Mucosa of rectum (tissue), 2 donors: ENCODE data around the gene PBX1.

ENCODE experiments used
- H3K27ac ChIP-seq, 2 donors: one replicate each; pipeline ENCODE4 v1.7.0; 2013; ENCODE audit warnings: inconsistent platforms in 2 of 2, low read depth in 2 of 2, low read length in 2 of 2
- H3K27me3 ChIP-seq, 2 donors: one replicate each; pipeline ENCODE4 v1.7.0; 2013; ENCODE audit warnings: low read length in 2 of 2; ENCODE audit not compliant: control insufficient read depth in 2 of 2, insufficient read depth in 2 of 2
- H3K36me3 ChIP-seq, 2 donors: one replicate each; pipeline ENCODE4 v1.7.0; 2013; ENCODE audit warnings: low read length in 2 of 2; ENCODE audit not compliant: control insufficient read depth in 2 of 2, insufficient read depth in 2 of 2
- H3K4me1 ChIP-seq, 2 donors: one replicate each; pipeline ENCODE4 v1.7.0; 2013; ENCODE audit warnings: low read length in 2 of 2, mild to moderate bottlenecking in 1 of 2; ENCODE audit not compliant: control insufficient read depth in 2 of 2, insufficient read depth in 2 of 2
- H3K4me3 ChIP-seq, 2 donors: one replicate each; pipeline ENCODE4 v1.7.0; 2013; ENCODE audit warnings: low read length in 2 of 2
- H3K9ac ChIP-seq, 2 donors: one replicate each; pipeline ENCODE4 v1.7.0; 2013; ENCODE audit warnings: low read length in 2 of 2, low read depth in 1 of 2, mild to moderate bottlenecking in 1 of 2
- H3K9me3 ChIP-seq, 2 donors: one replicate each; pipeline ENCODE4 v1.7.0; 2013; ENCODE audit warnings: low read length in 2 of 2; ENCODE audit not compliant: control insufficient read depth in 2 of 2
- donor health status: healthy.
- donor health status: Normal muscosa, but diverticular disease.

The PBX1 gene

GRCh38 chr1:164588516-164589341 is 29.7 kb downstream of the PBX1 start:
- H3K4me3 ChIP-seq = no peak overlapping the region
- no peaks in the 10 kb centered on the region for H3K27me3 ChIP-seq
- H3K9ac ChIP-seq = no peak overlapping the region
- H3K4me1 ChIP-seq = peaks cover 17 to 20% of the 10 kb centered on the region in 2 donors
- H3K27ac ChIP-seq = peak overlapping the region; percentile 36 to 69
- H3K9me3 ChIP-seq = no peaks in the 10 kb centered on the region
- peaks cover 2 to 8% of the 10 kb centered on the region in 2 donors for H3K36me3 ChIP-seq

GRCh38 chr1:164589408-164589807 is 30.4 kb downstream of the PBX1 start:
- Histone ChIP-seq H3K4me1 (peaks cover 17 to 20% of the 10 kb centered on the region in 2 donors), H3K27ac (peak overlapping the region; percentile 36 to 69)

GRCh38 chr1:164589961-164590507 is 31.1 kb downstream of the PBX1 start:
- H3K27me3 ChIP-seq = no peaks in the 10 kb centered on the region
- peaks cover 17 to 20% of the 10 kb centered on the region in 2 donors for H3K4me1 ChIP-seq
- H3K4me3 ChIP-seq = no peak overlapping the region
- H3K27ac ChIP-seq = no peak overlapping the region
- peaks cover 2 to 8% of the 10 kb centered on the region in 2 donors for H3K36me3 ChIP-seq
- no peaks in the 10 kb centered on the region for H3K9me3 ChIP-seq
- H3K9ac ChIP-seq = no peak overlapping the region

More at GRCh38 chr1:164589408-164589807, 30.4 kb downstream of the PBX1 start:
- Histone ChIP-seq H3K4me3 (no peak overlapping the region), H3K36me3 (peaks cover 2 to 8% of the 10 kb centered on the region in 2 donors), H3K27me3 (no peaks in the 10 kb centered on the region), H3K9ac (no peak overlapping the region), H3K9me3 (no peaks in the 10 kb centered on the region)

- Histone ChIP-seq H3K27ac (no peak overlapping the region), H3K4me1 (peaks cover 17 to 20% of the 10 kb centered on the region in 2 donors), H3K27me3 (no peaks in the 10 kb centered on the region), H3K9ac (no peak overlapping the region), H3K4me3 (no peak overlapping the region), H3K36me3 (peaks cover 2 to 8% of the 10 kb centered on the region in 2 donors), H3K9me3 (no peaks in the 10 kb centered on the region)
Observed at GRCh38 chr1:164590592-164590991, 31.6 kb downstream of the PBX1 start.

DNA sequence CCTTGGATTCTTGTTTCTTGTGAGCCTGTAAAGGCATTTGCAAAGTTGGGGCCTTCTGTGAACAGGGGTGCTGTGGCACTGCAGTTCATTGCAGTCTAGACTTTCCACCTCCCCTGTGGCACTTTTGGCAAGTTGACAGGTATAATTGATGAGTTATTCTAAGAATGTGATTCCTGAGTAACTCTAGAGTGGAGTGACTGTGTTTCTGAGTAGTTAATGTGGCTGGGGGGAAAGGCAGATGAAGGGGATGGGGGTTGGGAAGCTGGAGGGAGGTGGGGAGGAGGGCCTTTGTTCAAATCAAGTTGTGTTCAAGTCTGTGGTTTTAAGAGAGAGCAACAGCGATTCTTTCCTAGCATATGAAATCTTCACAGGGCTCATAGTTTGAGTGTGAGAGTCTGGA is 32.9 kb downstream of the PBX1 start:
- peaks cover 0 to under 1% of the 10 kb centered on the region in 2 donors for H3K36me3 ChIP-seq
- no peak overlapping the region for H3K9ac ChIP-seq
- no peak overlapping the region for H3K4me3 ChIP-seq
- H3K4me1 ChIP-seq = peaks cover 17 to 25% of the 10 kb centered on the region in 2 donors
- H3K27ac ChIP-seq = no peak overlapping the region
- no peaks in the 10 kb centered on the region for H3K27me3 ChIP-seq
- no peaks in the 10 kb centered on the region for H3K9me3 ChIP-seq

- no peak overlapping the region for H3K27ac ChIP-seq
- peaks cover 17 to 25% of the 10 kb centered on the region in 2 donors for H3K4me1 ChIP-seq
Observed at GRCh38 chr1:164592634-164593033, 33.6 kb downstream of the PBX1 start.

GRCh38 chr1:164595212-164595611 is 36.2 kb downstream of the PBX1 start:
- Histone ChIP-seq H3K4me3 (no peak overlapping the region), H3K27me3 (no peaks in the 10 kb centered on the region), H3K4me1 (peaks cover 15 to 17% of the 10 kb centered on the region in 2 donors), H3K9ac (no peak overlapping the region), H3K27ac (no peak overlapping the region), H3K36me3 (no peaks in the 10 kb centered on the region), H3K9me3 (no peaks in the 10 kb centered on the region)

More at GRCh38 chr1:164592634-164593033, 33.6 kb downstream of the PBX1 start:
- Histone ChIP-seq H3K4me3 (no peak overlapping the region), H3K36me3 (no peaks in the 10 kb centered on the region), H3K9me3 (no peaks in the 10 kb centered on the region), H3K9ac (no peak overlapping the region), H3K27me3 (no peaks in the 10 kb centered on the region)

DNA sequence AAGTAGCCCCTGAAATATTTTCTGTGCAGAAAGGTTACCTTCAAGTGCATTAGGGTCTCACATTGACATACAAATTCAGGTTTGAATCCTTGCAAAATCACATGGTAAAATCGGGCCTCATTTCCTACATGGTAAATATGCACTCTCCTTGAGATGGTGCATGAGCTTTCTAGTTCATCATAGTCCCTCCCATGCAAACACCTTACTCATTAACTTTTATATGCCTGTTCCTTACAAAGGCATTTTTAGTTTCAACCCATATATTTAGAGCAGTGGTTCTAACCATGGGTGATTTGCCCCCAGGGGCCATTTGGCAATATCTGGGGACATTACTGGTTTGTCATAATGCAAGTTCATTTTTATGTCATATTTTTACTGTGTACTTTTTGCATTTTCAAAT is 37.2 kb downstream of the PBX1 start:
- Histone ChIP-seq H3K36me3 (no peaks in the 10 kb centered on the region), H3K9ac (no peak overlapping the region), H3K27ac (peak overlapping the region in 1 of 2 donors; percentile 7), H3K4me3 (no peak overlapping the region), H3K9me3 (no peaks in the 10 kb centered on the region), H3K4me1 (peaks cover 13% of the 10 kb centered on the region in 2 donors), H3K27me3 (no peaks in the 10 kb centered on the region)

- no peaks in the 10 kb centered on the region for H3K36me3 ChIP-seq
- H3K27ac ChIP-seq = no peak overlapping the region
- H3K9me3 ChIP-seq = no peaks in the 10 kb centered on the region
- H3K9ac ChIP-seq = no peak overlapping the region
- peaks cover 23 to 36% of the 10 kb centered on the region in 2 donors for H3K4me1 ChIP-seq
- H3K27me3 ChIP-seq = no peaks in the 10 kb centered on the region
- no peak overlapping the region for H3K4me3 ChIP-seq
Observed at GRCh38 chr1:164598719-164599118, 39.7 kb downstream of the PBX1 start.

GRCh38 chr1:164599272-164599671 is 40.3 kb downstream of the PBX1 start:
- no peak overlapping the region for H3K4me3 ChIP-seq

More at GRCh38 chr1:164599272-164599671, 40.3 kb downstream of the PBX1 start:
- Histone ChIP-seq H3K27ac (no peak overlapping the region), H3K36me3 (no peaks in the 10 kb centered on the region), H3K9ac (no peak overlapping the region), H3K4me1 (peaks cover 23 to 36% of the 10 kb centered on the region in 2 donors), H3K27me3 (no peaks in the 10 kb centered on the region), H3K9me3 (no peaks in the 10 kb centered on the region)
